Neuron (in vitro differentiated cells): ENCODE results near the gene EXOC8.

Experiments used
- H2AFZ ChIP-seq: one replicate; pipeline ENCODE4 v1.6.1; 2013; ENCODE audit warnings: low read depth, mild to moderate bottlenecking, inconsistent platforms, low read length, moderate library complexity
- H3K27me3 ChIP-seq: one replicate; pipeline ENCODE4 v1.6.1; 2013; ENCODE audit warnings: low read length; ENCODE audit not compliant: insufficient read depth
- H3K36me3 ChIP-seq: one replicate; pipeline ENCODE4 v1.6.1; 2013; ENCODE audit warnings: low read length; ENCODE audit not compliant: insufficient read depth
- H3K4me1 ChIP-seq: one replicate; pipeline ENCODE4 v1.6.1; 2013; ENCODE audit warnings: low read length; ENCODE audit not compliant: insufficient read depth
- H3K4me3 ChIP-seq: 2 replicates; pipeline ENCODE4 v1.5.1; 2013; ENCODE audit warnings: mild to moderate bottlenecking, low read length, moderate library complexity
- H3K9me3 ChIP-seq: one replicate; pipeline ENCODE4 v1.6.1; 2013; ENCODE audit warnings: low read length

The EXOC8 gene, protein sequence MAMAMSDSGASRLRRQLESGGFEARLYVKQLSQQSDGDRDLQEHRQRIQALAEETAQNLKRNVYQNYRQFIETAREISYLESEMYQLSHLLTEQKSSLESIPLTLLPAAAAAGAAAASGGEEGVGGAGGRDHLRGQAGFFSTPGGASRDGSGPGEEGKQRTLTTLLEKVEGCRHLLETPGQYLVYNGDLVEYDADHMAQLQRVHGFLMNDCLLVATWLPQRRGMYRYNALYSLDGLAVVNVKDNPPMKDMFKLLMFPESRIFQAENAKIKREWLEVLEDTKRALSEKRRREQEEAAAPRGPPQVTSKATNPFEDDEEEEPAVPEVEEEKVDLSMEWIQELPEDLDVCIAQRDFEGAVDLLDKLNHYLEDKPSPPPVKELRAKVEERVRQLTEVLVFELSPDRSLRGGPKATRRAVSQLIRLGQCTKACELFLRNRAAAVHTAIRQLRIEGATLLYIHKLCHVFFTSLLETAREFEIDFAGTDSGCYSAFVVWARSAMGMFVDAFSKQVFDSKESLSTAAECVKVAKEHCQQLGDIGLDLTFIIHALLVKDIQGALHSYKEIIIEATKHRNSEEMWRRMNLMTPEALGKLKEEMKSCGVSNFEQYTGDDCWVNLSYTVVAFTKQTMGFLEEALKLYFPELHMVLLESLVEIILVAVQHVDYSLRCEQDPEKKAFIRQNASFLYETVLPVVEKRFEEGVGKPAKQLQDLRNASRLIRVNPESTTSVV

GRCh38 chr1:231337472-231338269 is at the start of gene EXOC8:
TSS of gene EXOC8 (minus strand) at chr1:231337852. CDS start at chr1:231337745, 107 bp downstream.
- peak within 1 kb of the TSS; percentile 24 for H2AFZ ChIP-seq
- peaks cover 44% of the 10 kb centered on the region for H3K4me1 ChIP-seq
- peak within 1 kb of the TSS; percentile 71 for H3K4me3 ChIP-seq
- H3K9me3 ChIP-seq, result no peaks in the 10 kb centered on the region
- peaks cover 17% of the 10 kb centered on the region for H3K36me3 ChIP-seq
- H3K27me3 ChIP-seq, result no peaks in the 10 kb centered on the region

DNA sequence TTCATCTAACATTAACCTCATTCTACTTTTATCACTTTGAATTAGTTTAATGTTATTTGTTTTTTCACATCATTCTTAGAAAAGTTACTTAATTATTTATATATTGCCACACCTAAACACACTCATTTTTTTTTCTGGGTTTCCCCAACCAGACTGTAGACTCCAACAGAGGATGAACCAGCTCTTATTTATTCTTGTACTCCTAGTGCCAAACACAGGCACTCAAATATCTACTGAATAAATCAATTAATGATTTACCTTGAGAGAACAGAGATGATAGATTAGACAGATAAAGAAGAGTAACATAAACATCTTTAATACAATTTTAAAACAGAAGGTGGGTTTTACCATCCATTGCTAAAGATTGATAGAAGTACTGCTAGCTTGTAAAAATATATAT is 48.8 kb upstream of the EXOC8 start:
- no peaks in the 10 kb centered on the region for H3K9me3 ChIP-seq
- H2AFZ ChIP-seq, result no peak overlapping the region
- H3K4me3 ChIP-seq, result no peak overlapping the region
- no peaks in the 10 kb centered on the region for H3K27me3 ChIP-seq
- H3K4me1 ChIP-seq, result peaks cover 2% of the 10 kb centered on the region
- no peaks in the 10 kb centered on the region for H3K36me3 ChIP-seq

GRCh38 chr1:231385416-231385748 is 47.7 kb upstream of the EXOC8 start:
- Histone ChIP-seq H3K4me1 (peaks cover 2% of the 10 kb centered on the region), H3K9me3 (no peaks in the 10 kb centered on the region)

GRCh38 chr1:231384696-231385415 is 47.2 kb upstream of the EXOC8 start:
- no peak overlapping the region for H3K4me3 ChIP-seq
- H3K27me3 ChIP-seq, result no peaks in the 10 kb centered on the region
- no peak overlapping the region for H2AFZ ChIP-seq
- peaks cover 2% of the 10 kb centered on the region for H3K4me1 ChIP-seq
- H3K9me3 ChIP-seq, result no peaks in the 10 kb centered on the region
- no peaks in the 10 kb centered on the region for H3K36me3 ChIP-seq

More at GRCh38 chr1:231385416-231385748, 47.7 kb upstream of the EXOC8 start:
- Histone ChIP-seq H2AFZ (no peak overlapping the region), H3K27me3 (no peaks in the 10 kb centered on the region), H3K36me3 (no peaks in the 10 kb centered on the region), H3K4me3 (no peak overlapping the region)

DNA sequence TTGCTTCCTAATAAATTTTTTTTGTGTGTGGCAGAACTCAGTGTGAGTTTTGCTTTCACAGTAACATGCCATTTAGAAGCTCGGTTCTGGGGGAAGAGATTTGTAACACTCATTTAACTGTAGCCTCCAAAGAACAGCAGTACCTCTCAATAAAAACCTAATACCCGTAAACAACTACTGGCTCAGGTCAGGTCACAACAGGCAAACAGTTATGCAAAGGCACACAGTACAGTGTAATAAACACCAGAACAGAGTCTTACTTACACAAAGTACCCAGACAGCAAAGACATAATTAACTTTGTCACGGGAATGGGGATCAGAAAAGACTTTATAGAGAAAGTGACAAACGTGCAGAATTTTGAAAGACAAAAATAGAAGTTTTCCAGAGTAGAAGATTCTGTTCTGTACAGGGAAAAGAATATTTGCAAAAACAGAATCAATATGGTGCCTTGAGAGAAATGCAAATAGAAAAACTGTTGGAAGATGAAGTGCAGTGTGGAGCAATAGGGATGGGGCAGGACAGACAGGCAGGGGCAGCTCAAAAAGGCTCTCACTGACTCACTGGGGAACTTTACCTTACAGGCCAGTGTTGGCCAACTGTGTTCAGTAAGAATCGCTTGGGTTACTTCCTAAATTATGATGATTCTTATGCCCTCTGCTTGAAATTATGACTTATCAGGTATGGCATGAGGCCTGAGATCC is 45.7 kb upstream of the EXOC8 start:
- Histone ChIP-seq H3K36me3 (no peaks in the 10 kb centered on the region), H3K27me3 (no peaks in the 10 kb centered on the region), H3K4me3 (no peak overlapping the region), H2AFZ (no peak overlapping the region), H3K4me1 (peaks cover 2% of the 10 kb centered on the region), H3K9me3 (no peaks in the 10 kb centered on the region)

DNA sequence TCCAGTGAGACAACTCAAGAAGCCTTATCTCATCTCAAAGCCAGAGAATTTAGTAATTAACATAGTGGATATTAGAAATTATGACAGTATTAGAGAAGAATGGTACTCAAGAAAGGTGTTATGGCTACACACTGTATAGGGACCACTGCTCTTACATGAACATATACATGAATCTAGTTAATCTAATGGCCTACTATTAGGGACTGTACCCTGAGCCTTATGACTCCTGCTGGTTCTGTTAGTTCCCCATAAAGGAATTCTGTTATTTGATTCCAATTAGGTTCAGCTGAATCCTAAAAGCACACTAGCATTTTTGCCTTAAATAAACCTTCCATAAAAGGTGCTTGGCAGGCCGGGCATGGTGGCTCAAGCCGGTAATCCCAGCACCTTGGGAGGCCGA is 44.8 kb upstream of the EXOC8 start:
- H3K36me3 ChIP-seq, result no peaks in the 10 kb centered on the region
- no peaks in the 10 kb centered on the region for H3K9me3 ChIP-seq
- H3K4me3 ChIP-seq, result no peak overlapping the region
- no peaks in the 10 kb centered on the region for H3K27me3 ChIP-seq
- peaks cover 2% of the 10 kb centered on the region for H3K4me1 ChIP-seq
- H2AFZ ChIP-seq, result no peak overlapping the region

GRCh38 chr1:231381729-231382128 is 44.1 kb upstream of the EXOC8 start:
- Histone ChIP-seq H3K27me3 (no peaks in the 10 kb centered on the region), H3K36me3 (no peaks in the 10 kb centered on the region), H3K4me3 (no peak overlapping the region), H2AFZ (no peak overlapping the region), H3K9me3 (no peaks in the 10 kb centered on the region), H3K4me1 (peaks cover 2% of the 10 kb centered on the region)

DNA sequence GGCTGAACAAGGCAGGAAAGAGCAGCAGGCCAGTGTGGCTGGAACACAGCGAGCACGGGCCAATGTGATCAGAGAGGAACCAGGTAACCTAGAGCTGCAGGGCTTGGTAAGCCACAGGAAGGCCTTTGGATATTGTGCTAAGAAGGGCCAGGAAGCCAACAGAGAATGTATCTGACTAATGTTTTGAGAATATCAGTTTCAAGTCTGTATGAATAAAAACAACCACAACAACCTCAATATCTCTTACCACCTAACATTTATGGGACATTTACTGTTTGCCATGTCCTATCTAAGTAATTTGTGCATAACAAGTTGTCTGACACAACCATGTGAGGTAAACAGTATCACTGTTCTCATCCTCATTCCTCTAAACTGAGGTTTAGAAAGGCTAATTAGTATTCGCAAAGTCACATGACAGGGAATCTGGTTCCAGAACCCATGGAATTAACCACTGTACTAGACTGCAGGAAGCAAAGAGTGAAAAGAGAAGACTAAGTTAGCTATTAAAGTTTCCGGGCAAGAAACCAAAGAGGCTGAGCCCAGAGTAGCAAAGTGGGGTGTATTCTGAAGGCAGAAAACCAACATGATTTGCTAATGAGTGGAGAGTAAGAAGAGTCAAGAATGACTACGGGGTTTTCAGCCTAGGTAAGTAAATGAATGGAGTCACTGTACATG is 39.4 kb upstream of the EXOC8 start:
- Histone ChIP-seq H3K27me3 (no peaks in the 10 kb centered on the region), H3K9me3 (no peaks in the 10 kb centered on the region), H2AFZ (no peak overlapping the region), H3K4me3 (no peak overlapping the region), H3K36me3 (no peaks in the 10 kb centered on the region), H3K4me1 (no peaks in the 10 kb centered on the region)

DNA sequence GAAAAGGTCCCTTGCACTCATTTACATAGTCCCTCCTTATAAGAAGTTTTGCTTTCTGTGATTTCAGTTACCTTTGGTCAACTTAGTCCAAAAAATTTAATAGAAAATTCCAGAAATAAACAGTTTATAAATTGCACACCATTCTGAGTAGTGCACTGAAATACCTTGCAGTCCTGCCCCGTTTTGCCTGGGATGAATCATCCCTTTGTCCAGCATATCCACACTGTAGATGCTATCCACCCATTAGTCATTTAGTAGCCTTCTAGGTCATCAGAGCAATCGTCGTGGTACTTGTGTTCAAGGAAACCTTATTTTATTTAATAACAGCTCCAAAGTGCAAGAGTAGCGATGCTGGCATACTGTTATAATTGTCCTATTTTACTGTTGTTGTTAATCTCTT is 38.4 kb upstream of the EXOC8 start:
- H3K9me3 ChIP-seq, result no peaks in the 10 kb centered on the region
- H3K4me3 ChIP-seq, result no peak overlapping the region
- no peaks in the 10 kb centered on the region for H3K36me3 ChIP-seq
- no peaks in the 10 kb centered on the region for H3K4me1 ChIP-seq
- H3K27me3 ChIP-seq, result no peaks in the 10 kb centered on the region
- H2AFZ ChIP-seq, result no peak overlapping the region

GRCh38 chr1:231374394-231374793 is 36.7 kb upstream of the EXOC8 start:
- H3K4me1 ChIP-seq, result peaks cover 2% of the 10 kb centered on the region

GRCh38 chr1:231372501-231372900 is 34.8 kb upstream of the EXOC8 start:
- no peaks in the 10 kb centered on the region for H3K27me3 ChIP-seq
- no peaks in the 10 kb centered on the region for H3K9me3 ChIP-seq
- H2AFZ ChIP-seq, result no peak overlapping the region
- H3K4me1 ChIP-seq, result peaks cover 6% of the 10 kb centered on the region
- H3K4me3 ChIP-seq, result no peak overlapping the region
- H3K36me3 ChIP-seq, result peaks cover under 1% of the 10 kb centered on the region

More at GRCh38 chr1:231374394-231374793, 36.7 kb upstream of the EXOC8 start:
- no peaks in the 10 kb centered on the region for H3K36me3 ChIP-seq
- H3K9me3 ChIP-seq, result no peaks in the 10 kb centered on the region
- H2AFZ ChIP-seq, result no peak overlapping the region
- no peaks in the 10 kb centered on the region for H3K27me3 ChIP-seq
- H3K4me3 ChIP-seq, result no peak overlapping the region

GRCh38 chr1:231369282-231369681 is 31.6 kb upstream of the EXOC8 start:
- H3K4me3 ChIP-seq, result no peak overlapping the region
- peaks cover 13% of the 10 kb centered on the region for H3K36me3 ChIP-seq
- H2AFZ ChIP-seq, result no peak overlapping the region
- H3K4me1 ChIP-seq, result peaks cover 6% of the 10 kb centered on the region
- H3K9me3 ChIP-seq, result no peaks in the 10 kb centered on the region
- H3K27me3 ChIP-seq, result no peaks in the 10 kb centered on the region
